ENCODE data around the gene TNFRSF9.

The TNFRSF9 gene

DNA sequence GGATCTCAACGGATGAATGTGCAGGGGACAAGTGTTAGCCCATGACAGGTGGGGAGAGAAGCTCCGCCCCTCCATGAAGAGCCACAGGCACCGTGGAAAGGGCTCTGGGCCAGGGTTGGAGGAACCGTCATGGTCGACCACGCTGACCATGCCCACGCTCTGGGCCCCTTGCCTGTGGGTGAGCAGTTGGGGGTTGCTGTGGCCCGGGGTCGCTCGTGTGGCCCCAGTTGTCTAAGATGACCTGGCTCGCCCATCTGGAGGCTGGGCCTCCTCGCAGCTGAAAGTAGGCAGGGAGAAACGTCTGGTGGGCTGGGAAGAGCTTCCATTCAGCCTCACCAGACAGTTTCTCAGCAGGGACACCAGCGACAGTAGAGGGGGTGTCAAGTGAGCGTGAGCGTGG is 74.7 kb downstream of the TNFRSF9 start:
- Histone ChIP-seq H4K20me1 (ENCODE audit: insufficient read depth) (no peaks in the 10 kb centered on the region), H3K4me1 (ENCODE audit: low read depth, poor library complexity, severe bottlenecking) (no peaks in the 10 kb centered on the region)
- no peak for TF ChIP-seq CTCF (conservative IDR thresholded peaks at IDR 0.05; ENCODE audit: low read depth, low read length)

More for the DNA sequence above, 74.7 kb downstream of the TNFRSF9 start:
- Histone ChIP-seq H2AFZ (ENCODE audit: low read depth) (no peak overlapping the region), H3K27ac (no peak overlapping the region), H3K4me3 (IDR thresholded peaks at IDR 0.05; ENCODE audit: insufficient read depth, low read depth, low read length) (no peak overlapping the region), H3K79me2 (ENCODE audit: insufficient read depth, low read depth) (no peaks in the 10 kb centered on the region), H3K36me3 (ENCODE audit: insufficient read depth) (no peaks in the 10 kb centered on the region), H3K9ac (no peak overlapping the region), H3K4me2 (no peak overlapping the region), H3K27me3 (ENCODE audit: insufficient read depth, low read depth) (no peaks in the 10 kb centered on the region)

Measured in KMS-11 (cell line).